ENCODE results near the gene LEKR1.

LEKR1 gene

GRCh38 chr3:157082305-157082982, 256.3 kb downstream of the LEKR1 start:
- peak; percentile 63 for DNase-seq (ENCODE audit: low read depth)

DNA sequence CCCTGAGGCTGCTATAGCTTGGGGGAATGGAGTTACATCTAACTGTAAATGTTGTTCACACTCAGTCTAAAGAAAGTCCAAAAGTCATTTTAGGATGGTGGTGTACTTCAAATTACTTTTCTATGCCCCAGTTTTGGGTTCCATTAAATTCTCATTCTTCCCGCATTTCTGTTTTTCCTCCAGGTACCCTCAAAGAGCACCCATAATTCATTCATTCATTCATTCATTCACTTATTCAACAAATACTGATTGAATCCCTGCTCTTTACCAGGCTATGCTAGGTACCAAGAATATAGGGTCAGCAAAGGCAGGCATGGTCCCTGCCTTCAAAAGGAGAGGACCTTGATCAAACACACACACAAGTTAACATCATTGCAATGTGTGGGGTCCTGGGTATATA, 257.7 kb downstream of the LEKR1 start:
- no peak for DNase-seq (ENCODE audit: low read depth)

GRCh38 chr3:157086060-157086750, 260.1 kb downstream of the LEKR1 start:
- no peak for DNase-seq (ENCODE audit: low read depth)

GRCh38 chr3:157086775-157087174, 260.6 kb downstream of the LEKR1 start:
- DNase-seq (ENCODE audit: low read depth) = no peak

- no peak for DNase-seq (ENCODE audit: low read depth)
These were observed 261.2 kb downstream of the LEKR1 start for GRCh38 chr3:157087373-157087772.

GRCh38 chr3:157087780-157088600, 261.8 kb downstream of the LEKR1 start:
- no peak for DNase-seq (ENCODE audit: low read depth)

- DNase-seq (ENCODE audit: low read depth) = peak; percentile 80
These were observed 262.7 kb downstream of the LEKR1 start for GRCh38 chr3:157088601-157089454.

DNA sequence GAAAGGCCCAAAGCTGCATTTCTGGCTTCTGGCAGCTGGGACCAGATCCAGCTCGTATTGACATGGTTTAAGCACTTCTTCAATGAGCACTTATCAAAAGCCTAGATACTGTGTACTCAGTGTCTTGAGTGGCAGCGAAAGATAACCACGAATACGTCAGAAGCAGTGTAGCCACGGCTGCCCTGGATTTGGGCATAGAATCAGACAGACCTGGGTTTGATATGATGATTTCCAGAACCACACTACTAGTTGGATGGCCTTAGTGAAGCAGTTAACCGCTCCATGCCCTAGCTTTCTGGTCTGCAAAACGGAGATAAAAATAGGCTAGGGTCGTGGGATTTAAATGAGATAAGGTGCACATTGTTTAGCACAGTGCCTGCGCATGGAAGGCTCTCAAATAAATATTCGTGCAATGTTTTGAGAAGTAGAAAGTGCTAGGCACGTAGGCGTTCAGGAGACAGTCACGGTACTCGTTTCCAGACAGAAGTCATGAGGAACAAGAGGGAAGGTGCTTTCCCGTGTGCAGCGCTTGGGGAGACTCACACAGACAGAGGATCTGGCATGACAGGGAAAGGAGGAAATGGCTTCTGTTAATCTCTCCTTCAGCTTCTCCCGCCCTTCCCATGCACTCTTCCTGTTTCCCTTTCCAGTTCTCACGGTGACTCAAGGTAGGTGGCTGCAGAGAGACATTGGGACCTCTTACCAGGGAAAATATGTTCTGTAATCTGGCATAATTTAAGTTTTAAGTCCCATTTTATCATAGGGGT, 263.5 kb downstream of the LEKR1 start:
- no peak for DNase-seq (ENCODE audit: low read depth)

DNA sequence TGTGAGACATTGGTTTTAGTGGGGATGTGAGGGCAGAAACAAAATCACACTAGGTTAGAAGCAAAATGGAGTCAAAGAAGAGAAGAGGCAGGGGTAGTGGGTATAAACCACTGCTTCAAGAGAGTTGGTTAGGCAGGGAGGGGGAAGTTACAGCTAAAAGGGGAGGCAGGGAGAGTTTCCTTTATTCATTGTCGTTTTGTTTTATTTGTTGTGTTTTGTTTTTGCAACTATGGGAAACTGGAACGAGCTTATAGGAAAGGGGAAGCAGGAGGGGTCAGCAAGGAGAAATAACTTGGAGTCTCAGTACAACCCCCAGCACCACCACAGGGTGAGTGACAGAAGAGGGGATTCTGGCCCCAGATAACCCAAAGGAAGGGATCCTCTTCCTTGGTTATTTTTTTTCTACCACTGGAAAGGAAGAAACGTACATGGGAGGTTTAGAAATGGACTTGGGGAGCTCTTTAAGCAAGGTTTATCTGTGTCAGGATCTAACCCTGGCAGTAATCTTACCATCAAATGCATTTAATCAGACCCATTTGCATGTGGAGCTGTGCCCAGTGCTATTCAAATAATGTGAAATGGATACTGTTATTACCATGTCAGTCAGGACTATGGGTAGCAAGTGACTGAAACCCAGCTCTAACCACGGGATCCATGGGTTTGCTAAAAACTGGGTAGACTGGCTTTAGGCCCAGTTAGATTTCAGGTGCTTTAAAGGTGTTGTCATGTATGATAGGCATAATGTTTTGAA, 265.1 kb downstream of the LEKR1 start:
- DNase-seq (ENCODE audit: low read depth) = no peak

GRCh38 chr3:157092230-157092629, 266.1 kb downstream of the LEKR1 start:
- DNase-seq (ENCODE audit: low read depth) = no peak

- no peak for DNase-seq (ENCODE audit: low read depth)
These were observed 266.9 kb downstream of the LEKR1 start for GRCh38 chr3:157093096-157093495.

- DNase-seq (ENCODE audit: low read depth) = no peak
These were observed 268.1 kb downstream of the LEKR1 start for GRCh38 chr3:157094301-157094700.

DNA sequence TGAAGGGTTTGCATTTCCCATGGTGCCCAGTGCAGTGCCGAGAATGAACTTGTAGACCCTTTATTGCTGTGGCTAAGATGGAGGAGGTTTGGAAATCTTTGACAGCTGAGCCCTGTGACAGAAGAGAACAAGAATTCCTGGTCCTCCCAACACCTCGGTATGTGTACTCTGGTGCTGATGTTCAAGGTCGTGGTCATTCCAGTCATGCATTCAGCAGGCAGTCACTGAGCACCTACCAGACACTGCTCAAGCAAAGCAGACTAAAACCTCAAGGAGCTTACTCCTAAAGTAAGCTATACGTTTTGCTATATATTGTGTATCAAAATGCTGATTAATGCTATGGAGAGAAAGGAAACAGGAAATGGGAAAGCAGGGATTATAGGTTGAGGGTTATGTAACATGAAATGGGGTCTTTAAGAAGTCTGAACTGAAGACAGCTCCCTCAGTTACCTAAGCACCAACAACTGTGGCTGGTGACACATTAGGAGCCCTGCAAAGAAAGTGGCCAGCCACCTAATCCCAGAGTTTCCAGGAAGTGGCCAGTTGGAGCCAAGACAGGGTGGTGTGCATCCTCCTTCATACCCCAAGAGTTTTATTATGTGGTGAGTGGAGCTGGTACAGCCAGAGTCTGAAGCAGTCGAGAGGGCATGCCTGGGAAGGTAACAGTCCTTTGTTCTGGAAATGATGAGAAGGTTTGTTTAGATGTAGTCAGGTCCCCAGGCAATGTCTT, 268.8 kb downstream of the LEKR1 start:
- no peak for DNase-seq (ENCODE audit: low read depth)
